ENCODE results near the gene TRIM32. TPM values are rescaled to one million over a fixed set of nuclear protein-coding genes. Genes with fewer than 3 reads are reported as not detected.

Gene TRIM32
- total RNA-seq, 1 experiment from 2014 or later: 20.2 TPM

- Histone ChIP-seq H3K4me3 (ENCODE audit: low read depth in 2 of 2, low read length in 2 of 2) (no peak overlapping the region), H3K36me3 (ENCODE audit: control insufficient read depth, insufficient read depth, low read length) (no peaks in the 10 kb centered on the region), H3K27me3 (ENCODE audit: control insufficient read depth, insufficient read depth, low read length) (no peaks in the 10 kb centered on the region), H3K9me3 (ENCODE audit: control insufficient read depth, insufficient read depth, low read depth, low read length) (no peaks in the 10 kb centered on the region), H3K27ac (ENCODE audit: low read length) (no peak overlapping the region), H3K4me1 (ENCODE audit: control insufficient read depth, insufficient read depth, low read length) (no peaks in the 10 kb centered on the region)
- intact Hi-C loops (cut with micrococcal nuclease; ENCODE audit: unreplicated experiment) (no loop called here), in situ Hi-C loops (cut with HindIII; ENCODE audit: low pct_unique_long_range_greater_than_20kb, low sequenced_read_pairs) (no loop called here)
- TF ChIP-seq CTCF (IDR thresholded peaks at IDR 0.05) (no peak), TCF7L2 (IDR thresholded peaks at IDR 0.05; ENCODE audit: low read depth, low read length) (no peak), POLR2AphosphoS5 (IDR thresholded peaks at IDR 0.05; ENCODE audit: low read depth, low read length) (no peak), REST (IDR thresholded peaks at IDR 0.05; ENCODE audit: insufficient read depth in 1 of 2, low read depth in 2 of 2, low read length in 1 of 2) (no peak), SIN3A (IDR thresholded peaks at IDR 0.05; ENCODE audit: borderline replicate concordance, insufficient read depth, low read depth, low read length) (no peak)
- no TSS peak for BruUV-seq (replicated peaks)
- ATAC-seq: no peak
- ChIA-PET CTCF (no interaction called here), POLR2A (no interaction called here)
- DNase-seq (ENCODE audit: low read depth, low spot score): no peak
Observed at GRCh38 chr9:116668970-116669695, 18.0 kb upstream of the TRIM32 start.

GRCh38 chr9:116671605-116672004 is 15.5 kb upstream of the TRIM32 start:
- ATAC-seq: no peak
- ChIA-PET POLR2A (no interaction called here), CTCF (no interaction called here)
- in situ Hi-C loops (cut with HindIII; ENCODE audit: low pct_unique_long_range_greater_than_20kb, low sequenced_read_pairs): no loop called here
- BruUV-seq (replicated peaks): no TSS peak
- H3K4me3 ChIP-seq (ENCODE audit: low read depth in 2 of 2, low read length in 2 of 2): no peak overlapping the region
- no peak for DNase-seq (ENCODE audit: low read depth, low spot score)
- TF ChIP-seq REST (IDR thresholded peaks at IDR 0.05; ENCODE audit: insufficient read depth in 1 of 2, low read depth in 2 of 2, low read length in 1 of 2) (no peak), CTCF (IDR thresholded peaks at IDR 0.05) (no peak), TCF7L2 (IDR thresholded peaks at IDR 0.05; ENCODE audit: low read depth, low read length) (no peak), SIN3A (IDR thresholded peaks at IDR 0.05; ENCODE audit: borderline replicate concordance, insufficient read depth, low read depth, low read length) (no peak), POLR2AphosphoS5 (IDR thresholded peaks at IDR 0.05; ENCODE audit: low read depth, low read length) (no peak)
- no peaks in the 10 kb centered on the region for H3K27me3 ChIP-seq (ENCODE audit: control insufficient read depth, insufficient read depth, low read length)
- H3K36me3 ChIP-seq (ENCODE audit: control insufficient read depth, insufficient read depth, low read length): no peaks in the 10 kb centered on the region
- H3K4me1 ChIP-seq (ENCODE audit: control insufficient read depth, insufficient read depth, low read length): no peaks in the 10 kb centered on the region
- intact Hi-C loops (cut with micrococcal nuclease; ENCODE audit: unreplicated experiment): no loop called here
- no peak overlapping the region for H3K27ac ChIP-seq (ENCODE audit: low read length)
- H3K9me3 ChIP-seq (ENCODE audit: control insufficient read depth, insufficient read depth, low read depth, low read length): no peaks in the 10 kb centered on the region
